Fibroblast of lung (primary cell): ENCODE results near the gene EMSY. TPM values are rescaled to one million over a fixed set of nuclear protein-coding genes. Genes with fewer than 3 reads are reported as not detected.

Experiments
- DNase-seq, 2 donors: peaks; one replicate each; pipeline versions ENCODE4 v3.0.0 to v3.0.0-alpha.2; 2010; ENCODE audit warnings: low read depth in 2 of 2
- H2AFZ ChIP-seq: 2 replicates; pipeline ENCODE4 v1.5.1; 2012; ENCODE audit warnings: low read length, control low read depth, inconsistent platforms
- H3K27ac ChIP-seq: 2 replicates; pipeline ENCODE4 v1.5.1; 2011; ENCODE audit warnings: low read length, control low read depth; ENCODE audit not compliant: insufficient read depth
- H3K27me3 ChIP-seq: 2 replicates; pipeline ENCODE4 v1.5.1; 2011; ENCODE audit warnings: mild to moderate bottlenecking, low read length; ENCODE audit not compliant: control insufficient read depth, insufficient read depth
- H3K36me3 ChIP-seq: 2 replicates; pipeline ENCODE4 v1.5.1; 2011; ENCODE audit warnings: low read length; ENCODE audit not compliant: control insufficient read depth, insufficient read depth
- H3K4me1 ChIP-seq: 2 replicates; pipeline ENCODE4 v1.5.1; 2011; ENCODE audit warnings: low read length; ENCODE audit not compliant: control insufficient read depth, insufficient read depth; ENCODE audit errors: extremely low read depth
- H3K4me2 ChIP-seq: 2 replicates; pipeline ENCODE4 v1.5.1; 2011; ENCODE audit warnings: low read length, control low read depth; ENCODE audit not compliant: insufficient read depth; ENCODE audit errors: extremely low read depth
- H3K4me3 ChIP-seq, 4 experiments: fragments of 200-600 bp in 1 of 4; sonication (generic) in 1 of 4; replicated peaks in 1 of 4; 2 replicates each; pipeline ENCODE4 v1.5.1; 2011 to 2016; ENCODE audit warnings: low read length in 4 of 4, low read depth in 3 of 4, mild to moderate bottlenecking in 3 of 4, control low read depth in 2 of 4, inconsistent platforms in 1 of 4, mixed read lengths in 1 of 4; ENCODE audit not compliant: insufficient read depth in 1 of 4; ENCODE audit errors: control extremely low read depth in 1 of 4
- H3K79me2 ChIP-seq: 2 replicates; pipeline ENCODE4 v1.5.1; 2012; ENCODE audit warnings: mild to moderate bottlenecking, low read length, inconsistent platforms; ENCODE audit not compliant: control insufficient read depth, insufficient read depth
- H3K9ac ChIP-seq: 2 replicates; pipeline ENCODE4 v1.5.1; 2011; ENCODE audit warnings: mild to moderate bottlenecking, low read length, control low read depth; ENCODE audit not compliant: insufficient read depth
- H3K9me3 ChIP-seq: 2 replicates; pipeline ENCODE4 v1.5.1; 2012; ENCODE audit warnings: low read depth, low read length; ENCODE audit not compliant: control insufficient read depth, insufficient read depth
- H4K20me1 ChIP-seq: 2 replicates; pipeline ENCODE4 v1.5.1; 2011; ENCODE audit warnings: low read length; ENCODE audit not compliant: control insufficient read depth, insufficient read depth; ENCODE audit errors: extremely low read depth
- CTCF ChIP-seq, 2 donors: IDR thresholded peaks in 1 of 2; conservative IDR thresholded peaks in 1 of 2; 1 replicate in 1 of 2; 2 replicates in 1 of 2; pipeline ENCODE4 v1.5.1; 2011 to 2012; ENCODE audit warnings: low read length in 2 of 2, control low read depth in 1 of 2, inconsistent platforms in 1 of 2, low read depth in 1 of 2, mild to moderate bottlenecking in 1 of 2
- EZH2 ChIP-seq: IDR thresholded peaks from 2 replicates; pipeline ENCODE4 v1.5.1; 2012; ENCODE audit warnings: low read length, control low read depth, mild to moderate bottlenecking; ENCODE audit errors: missing control alignments
- polyA plus RNA-seq, 2 donors: library from polyadenylated mRNA; depleted of rRNA in 1 of 2; stranded (reverse) in 1 of 2; unstranded in 1 of 2; fragments of >200 nt; gene quantifications; 2 replicates each; pipeline ENCODE4 v1.2.1, GENCODE V29; 2011 to 2012; ENCODE audit warnings: missing spikeins in 1 of 2
- total RNA-seq: library from RNA; depleted of rRNA; stranded (reverse); fragments of >200 nt; gene quantifications from 2 replicates; pipeline ENCODE4 v1.2.1, GENCODE V29; 2014

The EMSY gene
- total and polyA plus RNA-seq, 2 donors (not counting 1 experiment from before 2014, with no cell fraction given), result 11.9 to 14.2 TPM

DNA sequence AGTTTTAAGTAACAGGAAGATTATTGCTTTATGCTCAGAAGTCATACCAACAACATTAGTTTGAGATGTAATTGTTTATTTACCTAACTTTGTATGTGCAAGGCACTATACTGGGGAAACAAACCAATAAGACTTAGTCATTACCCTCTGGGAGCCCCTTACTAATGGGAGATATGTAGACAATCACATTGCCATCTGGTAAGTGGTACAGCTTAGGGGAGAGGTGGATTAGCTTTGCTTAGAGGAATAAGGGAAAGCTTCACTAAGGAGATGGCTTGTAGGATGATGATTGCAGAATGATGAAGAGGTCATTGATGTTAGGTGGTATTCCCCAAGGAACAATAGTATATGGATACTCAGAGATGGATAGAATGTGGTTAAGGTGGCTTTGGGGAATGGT lies 17.5 kb downstream of the EMSY start:
- TF ChIP-seq CTCF (conservative IDR thresholded peaks at IDR 0.05 in 1 of 2, IDR thresholded peaks at IDR 0.05 in 1 of 2; ENCODE audit: low read depth in 1 of 2, low read length in 2 of 2) (no peak), EZH2 (no peak)
- Histone ChIP-seq H3K9me3 (no peaks in the 10 kb centered on the region), H3K9ac (no peak overlapping the region), H3K4me2 (no peak overlapping the region), H2AFZ (no peak overlapping the region), H3K27me3 (no peaks in the 10 kb centered on the region), H3K27ac (no peak overlapping the region), H3K36me3 (peaks cover 4% of the 10 kb centered on the region), H4K20me1 (no peaks in the 10 kb centered on the region), H3K4me3 (no peak overlapping the region), H3K79me2 (no peaks in the 10 kb centered on the region), H3K4me1 (peaks cover 2% of the 10 kb centered on the region)
- DNase-seq, result no peak

DNA sequence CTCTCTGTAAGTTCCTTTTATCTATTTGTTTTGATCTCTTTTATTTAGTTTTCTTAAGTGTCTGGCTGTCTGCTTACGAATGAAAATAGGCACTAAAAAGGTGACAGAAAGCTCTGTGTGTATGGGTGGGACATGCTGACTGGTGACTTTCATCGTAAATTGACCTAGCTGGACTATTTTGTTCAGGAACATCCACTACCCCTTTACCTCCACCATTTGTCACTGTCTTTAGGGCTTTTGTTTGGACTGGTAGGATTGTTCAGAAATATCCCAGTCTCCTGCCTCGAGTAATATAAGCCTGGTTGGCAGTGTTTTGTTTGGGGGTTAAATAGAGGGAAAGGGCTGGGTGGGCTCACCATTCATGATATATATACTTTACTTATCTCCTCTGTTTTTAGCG lies 20.9 kb downstream of the EMSY start:
- Histone ChIP-seq H3K27me3 (no peaks in the 10 kb centered on the region), H4K20me1 (no peaks in the 10 kb centered on the region), H3K4me3 (no peak overlapping the region), H3K27ac (no peak overlapping the region), H3K79me2 (no peaks in the 10 kb centered on the region), H3K9ac (no peak overlapping the region), H3K9me3 (no peaks in the 10 kb centered on the region), H2AFZ (no peak overlapping the region), H3K4me2 (no peak overlapping the region), H3K4me1 (no peaks in the 10 kb centered on the region), H3K36me3 (no peaks in the 10 kb centered on the region)
- no peak for DNase-seq
- TF ChIP-seq EZH2, result no peak
- TF ChIP-seq CTCF (conservative IDR thresholded peaks at IDR 0.05 in 1 of 2, IDR thresholded peaks at IDR 0.05 in 1 of 2; ENCODE audit: low read depth in 1 of 2, low read length in 2 of 2), result no peak

DNA sequence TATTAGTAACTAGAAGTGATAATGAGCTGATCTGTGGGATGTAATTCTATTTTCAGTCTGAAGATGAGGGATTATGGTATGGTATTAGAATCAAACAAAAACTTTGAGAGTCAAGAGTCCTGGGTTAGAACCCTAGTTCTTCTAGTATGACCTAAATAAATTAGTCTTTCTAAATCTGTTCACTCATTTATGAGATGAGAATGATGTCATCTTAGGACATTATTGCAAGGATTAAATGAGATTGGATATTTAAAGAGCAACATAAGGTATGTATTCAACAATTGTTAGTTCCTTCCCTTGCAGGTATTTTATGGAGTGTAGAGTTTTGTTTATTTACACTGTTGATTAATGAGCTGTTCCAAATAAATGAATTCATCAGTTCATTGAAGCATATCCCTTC lies 21.8 kb downstream of the EMSY start:
- no peak for TF ChIP-seq CTCF (conservative IDR thresholded peaks at IDR 0.05 in 1 of 2, IDR thresholded peaks at IDR 0.05 in 1 of 2; ENCODE audit: low read depth in 1 of 2, low read length in 2 of 2)
- no peak for TF ChIP-seq EZH2
- H3K4me1 ChIP-seq, result no peaks in the 10 kb centered on the region
- no peak overlapping the region for H3K9ac ChIP-seq
- no peaks in the 10 kb centered on the region for H4K20me1 ChIP-seq
- no peak overlapping the region for H3K4me2 ChIP-seq
- H3K36me3 ChIP-seq, result no peaks in the 10 kb centered on the region
- H3K27ac ChIP-seq, result no peak overlapping the region
- H3K79me2 ChIP-seq, result no peaks in the 10 kb centered on the region
- no peak for DNase-seq
- H2AFZ ChIP-seq, result no peak overlapping the region
- H3K27me3 ChIP-seq, result no peaks in the 10 kb centered on the region
- no peaks in the 10 kb centered on the region for H3K9me3 ChIP-seq
- no peak overlapping the region for H3K4me3 ChIP-seq
